Measurements from ENCODE around the gene RALGPS2. TPM values are rescaled to one million over a fixed set of nuclear protein-coding genes. Genes with fewer than 3 reads are reported as not detected.

The RALGPS2 gene
- total RNA-seq, 5 donors from 2014 or later (not counting 1 experiment from before 2014, with no cell fraction given), result 11.2 to 17.5 (median 12.4) TPM

DNA sequence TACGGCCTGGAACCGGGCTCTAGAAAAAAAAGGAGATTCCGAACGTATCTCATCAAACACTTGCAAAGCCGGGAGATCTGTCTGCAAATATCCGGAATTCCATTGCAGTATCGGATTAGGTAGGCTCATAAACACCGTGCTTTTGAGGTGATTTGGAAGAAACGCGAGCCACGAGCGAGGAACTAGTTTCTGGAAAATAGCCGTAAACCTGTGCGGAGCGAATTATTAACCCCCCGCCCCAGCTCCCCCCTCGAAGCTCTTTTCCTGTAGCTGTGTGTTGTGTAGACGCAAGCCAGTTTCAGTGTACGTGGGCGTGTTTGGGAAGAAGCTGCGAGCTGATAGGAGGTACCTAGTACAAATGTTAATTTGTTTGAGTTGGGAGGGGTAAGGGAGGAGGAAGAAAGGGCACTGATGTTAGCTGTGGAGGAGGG lies 1.1 kb downstream of the RALGPS2 start:
- Histone ChIP-seq H3K27me3 (replicated peaks in 1 of 2; ENCODE audit: control insufficient read depth in 2 of 2, extremely low read depth in 1 of 2, insufficient read depth in 2 of 2, low read length in 1 of 2) (peaks cover 0 to 8% of the 10 kb centered on the region in 2 experiments), H3K9me3 (no peaks in the 10 kb centered on the region), H3K27ac (ENCODE audit: low read length) (peak overlapping the region; percentile 52), H3K4me3 (ENCODE audit: control insufficient read depth in 1 of 2, extremely low read depth in 1 of 2, low read length in 1 of 2) (peak overlapping the region; percentile 75 to 86), H3K36me3 (ENCODE audit: control insufficient read depth in 2 of 2, extremely low read depth in 1 of 2, insufficient read depth in 1 of 2, low read length in 1 of 2) (no peaks in the 10 kb centered on the region), H3K4me1 (ENCODE audit: control insufficient read depth in 1 of 2, extremely low read depth in 1 of 2, insufficient read depth in 2 of 2, low read length in 2 of 2) (peaks cover 7 to 9% of the 10 kb centered on the region in 2 experiments)
- WGBS (ENCODE audit: insufficient coverage), result 2% methylated on average over 7 of the region's 21 CpGs
- Mint-ChIP-seq H3K27ac (peak overlapping the region; percentile 85 to 89), H3K27me3 (peaks cover 0 to 21% of the 10 kb centered on the region in 2 donors), H3K36me3 (no peaks in the 10 kb centered on the region), H3K4me3 (peak overlapping the region; percentile 79 to 89 (median 88)), H3K9me3 (no peaks in the 10 kb centered on the region), H3K4me1 (peaks cover 27 to 31% (median 27%) of the 10 kb centered on the region in 3 donors)
- peak; percentile 74 to 84 (median 76) for ATAC-seq (replicated peaks in 1 of 4)
- DNase-seq, result peak; percentile 27 to 76 (median 56)
- ChIA-PET CTCF (interaction anchor here (0.6 to 1.3 kb wide), 9 partner anchors 25 to 1089 kb away, joined by 3 to 6 read pairs (median 3); no protein-coding TSS in a partner anchor), POLR2A (interaction anchor here (0.5 to 0.7 kb wide), 9 partner anchors 26 to 1192 kb away, joined by 3 to 10 read pairs (median 3); no protein-coding TSS in a partner anchor)

DNA sequence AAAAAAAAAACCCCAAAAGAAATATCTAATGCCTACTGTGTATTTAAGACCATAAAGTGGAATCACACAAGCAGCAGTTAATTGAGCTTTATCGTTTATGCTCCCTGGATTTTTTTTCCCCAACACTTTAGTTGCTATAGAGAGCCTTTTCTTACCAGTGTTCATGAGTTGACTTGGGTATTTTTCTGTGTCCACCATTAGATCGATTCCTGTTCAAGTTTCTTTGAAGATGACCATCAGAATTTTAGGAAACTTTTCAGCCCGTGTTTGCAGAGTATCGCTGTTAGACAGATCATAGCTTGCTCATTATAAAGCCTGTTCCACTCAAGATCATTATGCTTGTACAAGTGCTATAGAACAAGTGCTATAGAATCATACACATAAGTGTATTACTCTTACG lies 1.5 kb downstream of the RALGPS2 start:
- no peak overlapping the region for H3K27ac ChIP-seq (ENCODE audit: low read length)
- DNase-seq, result no peak
- no peaks in the 10 kb centered on the region for H3K36me3 ChIP-seq (ENCODE audit: control insufficient read depth in 2 of 2, extremely low read depth in 1 of 2, insufficient read depth in 1 of 2, low read length in 1 of 2)
- peak in 1 of 4 experiments; percentile 2 for ATAC-seq (replicated peaks in 1 of 4)
- peaks cover 0 to 21% of the 10 kb centered on the region in 2 donors for H3K27me3 Mint-ChIP-seq
- H3K4me1 ChIP-seq (ENCODE audit: control insufficient read depth in 1 of 2, extremely low read depth in 1 of 2, insufficient read depth in 2 of 2, low read length in 2 of 2), result peaks cover 7 to 9% of the 10 kb centered on the region in 2 experiments
- no peaks in the 10 kb centered on the region for H3K9me3 Mint-ChIP-seq
- peak overlapping the region; percentile 85 to 89 for H3K27ac Mint-ChIP-seq
- peaks cover 0 to 8% of the 10 kb centered on the region in 2 experiments for H3K27me3 ChIP-seq (replicated peaks in 1 of 2; ENCODE audit: control insufficient read depth in 2 of 2, extremely low read depth in 1 of 2, insufficient read depth in 2 of 2, low read length in 1 of 2)
- WGBS (ENCODE audit: insufficient coverage), result no CpG with 5 or more reads among the region's 5 CpGs
- CTCF ChIA-PET, result interaction anchor here (0.6 to 1.3 kb wide), 10 partner anchors 24 to 1088 kb away, joined by 3 to 6 read pairs (median 4); no protein-coding TSS in a partner anchor
- H3K4me3 Mint-ChIP-seq, result peak overlapping the region; percentile 79 to 89 (median 88)
- H3K4me1 Mint-ChIP-seq, result peaks cover 27 to 31% (median 27%) of the 10 kb centered on the region in 3 donors
- POLR2A ChIA-PET, result interaction anchor here (0.6 to 0.7 kb wide), 8 partner anchors 26 to 1191 kb away, joined by 3 to 10 read pairs (median 4); no protein-coding TSS in a partner anchor
- H3K9me3 ChIP-seq, result no peaks in the 10 kb centered on the region
- peaks cover 1% of the 10 kb centered on the region for H3K36me3 Mint-ChIP-seq
- H3K4me3 ChIP-seq (ENCODE audit: control insufficient read depth in 1 of 2, extremely low read depth in 1 of 2, low read length in 1 of 2), result peak overlapping the region; percentile 75 to 86

DNA sequence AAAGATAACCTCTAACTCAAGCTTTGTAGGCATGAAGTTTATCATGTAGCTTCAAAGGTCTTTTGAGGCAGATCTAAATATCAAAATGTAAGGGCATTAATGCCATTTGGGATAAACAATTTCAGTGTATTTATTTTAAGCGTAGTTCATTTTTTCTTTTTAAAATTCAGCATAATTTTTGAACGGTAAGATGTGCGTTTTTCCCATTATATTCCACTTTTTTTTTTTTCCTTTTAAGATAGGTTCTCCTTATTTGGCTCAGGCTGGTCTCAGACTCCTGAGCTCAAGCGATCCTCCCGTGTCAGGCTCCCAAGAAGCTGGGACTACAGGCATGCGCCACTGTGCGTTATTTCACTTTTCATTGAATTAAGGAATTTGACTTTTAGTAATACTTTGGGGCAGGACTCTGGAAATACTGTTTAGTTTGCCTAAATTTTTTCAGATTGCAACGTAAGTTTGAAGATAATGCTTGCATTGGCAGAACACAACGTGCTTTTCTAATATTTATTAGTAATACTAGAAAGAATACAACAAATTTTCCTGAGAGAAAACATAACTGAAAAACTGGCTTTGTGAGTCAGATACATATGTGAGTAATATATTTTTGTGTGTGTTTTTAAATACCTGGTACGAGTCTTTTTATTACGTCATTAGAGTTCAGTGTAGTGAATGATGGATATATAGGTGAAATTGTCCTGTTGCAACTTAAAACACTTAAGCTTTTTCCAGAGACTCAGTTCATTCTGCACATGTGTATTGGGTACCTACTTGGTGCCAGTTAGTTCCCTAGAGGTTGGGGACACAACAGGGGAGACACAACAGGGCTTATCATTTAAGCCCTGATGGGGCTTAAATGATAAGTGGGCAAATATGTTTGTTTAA lies 2.2 kb downstream of the RALGPS2 start:
- H3K4me1 ChIP-seq (ENCODE audit: control insufficient read depth in 1 of 2, extremely low read depth in 1 of 2, insufficient read depth in 2 of 2, low read length in 2 of 2), result peaks cover 7 to 9% of the 10 kb centered on the region in 2 experiments
- H3K27ac ChIP-seq (ENCODE audit: low read length), result no peak overlapping the region
- POLR2A ChIA-PET, result interaction anchor here (0.7 kb wide), 2 partner anchors 1079 to 1191 kb away, joined by 3 read pairs; no protein-coding TSS in a partner anchor
- H3K36me3 ChIP-seq (ENCODE audit: control insufficient read depth in 2 of 2, extremely low read depth in 1 of 2, insufficient read depth in 1 of 2, low read length in 1 of 2), result no peaks in the 10 kb centered on the region
- Mint-ChIP-seq H3K36me3 (peaks cover 6% of the 10 kb centered on the region), H3K27me3 (peaks cover 0 to 21% of the 10 kb centered on the region in 2 donors), H3K27ac (no peak overlapping the region), H3K4me1 (peaks cover 27 to 31% (median 27%) of the 10 kb centered on the region in 3 donors), H3K4me3 (peak overlapping the region; percentile 79 to 89 (median 88)), H3K9me3 (peaks cover 0 to 5% (median 0%) of the 10 kb centered on the region in 3 donors)
- H3K27me3 ChIP-seq (replicated peaks in 1 of 2; ENCODE audit: control insufficient read depth in 2 of 2, extremely low read depth in 1 of 2, insufficient read depth in 2 of 2, low read length in 1 of 2), result peaks cover 0 to 8% of the 10 kb centered on the region in 2 experiments
- CTCF ChIA-PET, result interaction anchor here (0.6 to 1.3 kb wide), 4 partner anchors 24 to 293 kb away, joined by 3 to 4 read pairs (median 4); no protein-coding TSS in a partner anchor
- DNase-seq, result no peak
- no peak overlapping the region for H3K4me3 ChIP-seq (ENCODE audit: control insufficient read depth in 1 of 2, extremely low read depth in 1 of 2, low read length in 1 of 2)
- no peak for ATAC-seq (replicated peaks in 1 of 4)
- 87% methylated on average over 3 of the region's 11 CpGs for WGBS (ENCODE audit: insufficient coverage)
- H3K9me3 ChIP-seq, result no peaks in the 10 kb centered on the region

- DNase-seq (no peak), ATAC-seq (replicated peaks in 1 of 4) (no peak)
- ChIA-PET CTCF (no interaction called here), POLR2A (no interaction called here)
- H3K27me3 Mint-ChIP-seq, result peaks cover 0 to 2% of the 10 kb centered on the region in 2 donors
- no peak overlapping the region for H3K27ac Mint-ChIP-seq
- peaks cover 8% of the 10 kb centered on the region for H3K36me3 Mint-ChIP-seq
- no peak overlapping the region for H3K4me3 ChIP-seq (ENCODE audit: control insufficient read depth in 1 of 2, extremely low read depth in 1 of 2, low read length in 1 of 2)
- no peaks in the 10 kb centered on the region for H3K4me1 ChIP-seq (ENCODE audit: control insufficient read depth in 1 of 2, extremely low read depth in 1 of 2, insufficient read depth in 2 of 2, low read length in 2 of 2)
- peaks cover 0 to 5% (median 0%) of the 10 kb centered on the region in 3 donors for H3K9me3 Mint-ChIP-seq
- WGBS (ENCODE audit: insufficient coverage), result 100% methylated on average over 2 of the region's 5 CpGs
- no peak overlapping the region for H3K27ac ChIP-seq (ENCODE audit: low read length)
- no peaks in the 10 kb centered on the region for H3K27me3 ChIP-seq (replicated peaks in 1 of 2; ENCODE audit: control insufficient read depth in 2 of 2, extremely low read depth in 1 of 2, insufficient read depth in 2 of 2, low read length in 1 of 2)
- peaks cover 2 to 18% (median 4%) of the 10 kb centered on the region in 3 donors for H3K4me1 Mint-ChIP-seq
- H3K36me3 ChIP-seq (ENCODE audit: control insufficient read depth in 2 of 2, extremely low read depth in 1 of 2, insufficient read depth in 1 of 2, low read length in 1 of 2), result no peaks in the 10 kb centered on the region
- no peak overlapping the region for H3K4me3 Mint-ChIP-seq
- no peaks in the 10 kb centered on the region for H3K9me3 ChIP-seq
Observed at GRCh38 chr1:178733972-178734371, 8.9 kb downstream of the RALGPS2 start.

GRCh38 chr1:178738780-178739179 lies 13.7 kb downstream of the RALGPS2 start:
- H3K27ac ChIP-seq (ENCODE audit: low read length), result no peak overlapping the region
- H3K9me3 Mint-ChIP-seq, result peaks cover 0 to 14% (median 0%) of the 10 kb centered on the region in 3 donors
- H3K27ac Mint-ChIP-seq, result no peak overlapping the region
- CTCF ChIA-PET, result no interaction called here
- peaks cover 2% of the 10 kb centered on the region for H3K9me3 ChIP-seq
- peaks cover 2 to 10% (median 2%) of the 10 kb centered on the region in 3 donors for H3K4me1 Mint-ChIP-seq
- H3K27me3 ChIP-seq (replicated peaks in 1 of 2; ENCODE audit: control insufficient read depth in 2 of 2, extremely low read depth in 1 of 2, insufficient read depth in 2 of 2, low read length in 1 of 2), result no peaks in the 10 kb centered on the region
- no CpG with 5 or more reads among the region's 1 CpG for WGBS (ENCODE audit: insufficient coverage)
- H3K27me3 Mint-ChIP-seq, result no peaks in the 10 kb centered on the region
- no peak for ATAC-seq (replicated peaks in 1 of 4)
- POLR2A ChIA-PET, result no interaction called here
- H3K4me3 ChIP-seq (ENCODE audit: control insufficient read depth in 1 of 2, extremely low read depth in 1 of 2, low read length in 1 of 2), result no peak overlapping the region
- no peak overlapping the region for H3K4me3 Mint-ChIP-seq
- no peak for DNase-seq
- peaks cover 27% of the 10 kb centered on the region for H3K36me3 Mint-ChIP-seq
- H3K4me1 ChIP-seq (ENCODE audit: control insufficient read depth in 1 of 2, extremely low read depth in 1 of 2, insufficient read depth in 2 of 2, low read length in 2 of 2), result no peaks in the 10 kb centered on the region
- H3K36me3 ChIP-seq (ENCODE audit: control insufficient read depth in 2 of 2, extremely low read depth in 1 of 2, insufficient read depth in 1 of 2, low read length in 1 of 2), result peaks cover 0 to 2% of the 10 kb centered on the region in 2 donors

All from T-cell (primary cell).